ENCODE results near the gene RABAC1.

DNA sequence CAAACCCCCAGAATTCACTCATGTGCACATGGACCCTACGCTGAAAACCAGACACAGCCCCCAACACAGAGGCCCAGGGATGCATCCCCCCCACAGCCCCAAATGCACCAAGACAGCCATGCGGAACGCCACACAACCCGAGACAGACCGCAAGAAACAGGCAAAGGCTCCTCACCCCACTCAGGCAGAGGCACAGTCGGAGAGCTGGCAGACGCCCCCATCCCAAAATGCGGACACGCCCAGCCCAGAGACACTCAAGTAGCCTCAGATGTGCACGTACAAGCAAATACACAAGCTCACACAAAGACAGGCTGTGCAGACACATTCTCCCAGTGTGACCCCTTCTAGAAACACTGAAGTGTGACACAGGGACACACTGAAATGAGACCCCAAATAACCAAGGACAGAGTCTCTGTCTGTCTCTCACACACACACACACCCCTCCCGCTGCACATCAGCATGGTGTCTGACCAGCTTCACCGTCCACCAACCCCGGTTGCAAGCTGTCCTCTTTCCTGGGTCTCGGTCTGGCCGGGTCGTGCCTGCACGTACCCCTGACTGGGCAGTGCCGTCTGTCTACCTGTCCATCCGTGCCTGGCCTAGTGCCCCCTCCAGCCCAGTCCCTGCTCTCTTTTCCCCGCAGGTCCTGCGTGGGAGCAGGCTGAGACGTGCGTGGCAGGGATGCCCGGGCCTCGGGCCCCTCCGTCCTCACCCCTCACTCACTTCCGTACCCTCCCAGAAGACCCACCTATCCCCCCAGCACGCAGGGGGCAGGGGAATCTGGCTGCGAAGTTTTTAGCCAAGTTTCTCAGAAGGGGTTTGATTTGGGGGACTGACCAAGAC is 47.0 kb downstream of the RABAC1 start:
- TF ChIP-seq POLR2AphosphoS5 (IDR thresholded peaks at IDR 0.05; ENCODE audit: low read depth, low read length): no peak
- no peak for TF ChIP-seq SIN3A (IDR thresholded peaks at IDR 0.05; ENCODE audit: borderline replicate concordance, insufficient read depth, low read length)
